Thyroid gland (tissue), 4 donors: ENCODE measurements around the gene NFIX.

Source experiments
- CTCF ChIP-seq, 6 experiments: fragments of 200-600 bp in 3 of 6; fragments of 450-650 bp in 3 of 6; sonication (generic) in 3 of 6; IDR thresholded peaks; one replicate each; pipeline ENCODE4 v1.5.1; 2016 to 2019; ENCODE audit warnings: antibody characterized with exemption in 6 of 6, mild to moderate bottlenecking in 2 of 6, inconsistent platforms in 1 of 6, moderate library complexity in 1 of 6
- POLR2A ChIP-seq, 2 donors: fragments of 450-650 bp; IDR thresholded peaks; one replicate each; pipeline ENCODE4 v1.6.1; 2017; ENCODE audit warnings: antibody characterized with exemption in 2 of 2, mild to moderate bottlenecking in 2 of 2, moderate library complexity in 1 of 2

DNA sequence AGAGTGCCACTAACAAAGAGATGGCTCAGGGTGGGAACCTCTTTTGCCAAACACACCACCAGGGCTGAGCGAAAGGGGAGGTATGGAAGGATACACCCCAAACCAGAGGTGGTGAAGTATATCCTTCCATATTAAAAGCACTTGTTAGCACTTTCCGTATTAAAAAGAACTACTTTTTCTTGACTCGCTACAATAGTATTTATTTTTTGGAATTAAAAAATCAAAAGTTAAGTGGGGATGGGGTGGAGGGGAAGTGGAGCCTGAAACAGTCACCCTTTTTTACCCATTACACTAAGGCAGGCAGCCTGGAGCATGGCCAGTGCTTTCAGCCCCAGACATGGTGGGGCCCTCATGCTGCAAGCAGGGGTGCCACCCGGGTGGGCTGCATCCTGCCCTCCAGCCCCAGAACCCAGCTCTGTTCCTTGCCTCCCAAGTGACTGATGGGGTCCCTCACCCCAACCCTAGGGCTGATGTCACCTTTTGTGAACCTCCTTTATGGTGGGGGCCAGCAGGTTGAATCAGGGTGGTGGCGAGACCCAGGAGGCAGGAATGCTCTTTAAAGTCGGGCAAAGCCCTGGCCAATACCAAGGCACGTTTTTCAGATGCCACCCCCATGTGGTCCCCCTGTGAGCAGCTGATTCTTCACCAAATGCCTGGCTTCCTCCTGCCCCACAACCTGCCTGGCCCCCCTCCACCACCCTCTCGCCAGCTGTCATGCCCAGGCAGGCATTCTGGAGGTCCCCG, 76.3 kb downstream of the NFIX start:
- TF ChIP-seq CTCF (IDR thresholded peaks at IDR 0.05), result no peak
- no peak for TF ChIP-seq POLR2A (IDR thresholded peaks at IDR 0.05)
